ENCODE results near the gene URB1. TPM values are rescaled to one million over a fixed set of nuclear protein-coding genes. Genes with fewer than 3 reads are reported as not detected.

URB1 gene
- polyA plus RNA-seq, 2 donors = 4.6 to 5.5 TPM

DNA sequence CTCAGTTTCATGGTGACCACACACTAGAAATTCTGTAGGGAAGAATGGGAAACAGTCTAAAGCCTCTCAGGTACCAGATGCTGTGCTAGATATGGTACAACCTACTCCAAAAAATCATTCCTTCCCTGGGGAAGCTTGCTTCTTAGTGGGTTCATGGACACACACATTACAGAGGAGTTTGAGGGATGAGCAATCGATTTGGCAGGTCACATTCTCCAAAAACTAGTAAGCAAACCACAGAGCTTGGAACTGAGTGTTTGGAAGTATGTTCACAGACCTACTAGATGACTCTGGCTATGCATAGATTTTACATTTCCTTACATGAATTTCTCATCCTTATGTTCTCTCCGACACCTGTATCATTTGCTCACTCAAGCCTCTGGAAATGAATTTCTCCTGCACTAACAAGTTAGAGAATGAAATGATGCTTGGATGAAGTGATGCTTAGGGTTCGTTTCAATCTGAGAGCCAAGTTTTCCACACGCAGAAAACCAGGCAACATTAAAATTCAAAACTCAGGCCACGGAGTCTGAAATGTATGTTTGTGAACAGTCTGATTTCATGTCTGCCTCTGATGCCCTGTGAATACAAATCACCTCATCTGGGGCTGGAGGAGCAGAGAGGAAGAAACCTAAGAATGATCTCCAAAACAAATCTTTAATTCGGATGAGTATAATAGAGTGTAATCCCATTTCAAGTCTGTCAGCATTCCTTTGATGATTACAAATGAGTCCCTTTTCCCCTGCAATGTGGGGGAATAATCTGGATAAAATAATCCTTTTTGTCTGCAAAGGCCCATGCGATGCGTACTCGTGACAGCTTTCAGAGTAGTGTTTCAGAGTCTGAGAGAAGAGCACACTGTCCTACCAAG, 30.7 kb upstream of the URB1 start:
- no peaks in the 10 kb centered on the region for H3K4me1 ChIP-seq (ENCODE audit: control insufficient read depth in 2 of 2, insufficient read depth in 2 of 2, low read length in 1 of 2)
- H3K9me3 ChIP-seq (ENCODE audit: control insufficient read depth in 2 of 2, insufficient read depth in 1 of 2, low read depth in 1 of 2, low read length in 1 of 2) = no peaks in the 10 kb centered on the region
- H3K4me3 ChIP-seq (ENCODE audit: low read depth in 1 of 2, low read length in 2 of 2) = no peak overlapping the region
- no peaks in the 10 kb centered on the region for H3K36me3 ChIP-seq (ENCODE audit: control insufficient read depth in 2 of 2, insufficient read depth in 2 of 2, low read length in 1 of 2)
- no peaks in the 10 kb centered on the region for H3K27me3 ChIP-seq (ENCODE audit: control insufficient read depth in 1 of 2, insufficient read depth in 2 of 2, low read length in 2 of 2)
- no peak overlapping the region for H3K27ac ChIP-seq (ENCODE audit: low read depth in 2 of 2, low read length in 1 of 2)
- WGBS, 2 donors = 65 to 67% methylated on average over 9 of the region's 9 CpGs

- WGBS, 2 donors = 98 to 99% methylated on average over 2 of the region's 2 CpGs
- no peak overlapping the region for H3K27ac ChIP-seq (ENCODE audit: low read depth in 2 of 2, low read length in 1 of 2)
- H3K4me3 ChIP-seq (ENCODE audit: low read depth in 1 of 2, low read length in 2 of 2) = no peak overlapping the region
Measured at GRCh38 chr21:32422064-32422463, 29.3 kb upstream of the URB1 start.

DNA sequence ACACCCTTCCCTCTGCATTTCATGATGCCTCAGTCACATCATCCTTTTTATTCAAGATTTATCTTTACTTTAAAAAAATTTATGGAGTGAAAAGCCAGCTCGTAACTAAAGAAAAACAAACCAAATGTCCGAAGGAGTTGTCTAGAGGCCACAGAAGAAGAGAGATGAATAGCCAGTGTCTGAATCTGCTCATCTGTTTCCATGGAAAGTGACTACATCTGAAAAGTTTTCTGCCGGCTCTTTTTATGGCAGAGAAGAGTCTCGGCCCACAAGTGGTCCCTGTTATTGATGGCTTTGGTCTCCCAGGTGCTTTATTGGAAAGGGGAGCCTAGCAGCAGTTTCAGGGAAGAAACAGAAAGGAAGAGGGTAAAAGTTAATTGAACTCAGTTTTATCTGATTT, 25.3 kb upstream of the URB1 start:
- Histone ChIP-seq H3K27me3 (ENCODE audit: control insufficient read depth in 1 of 2, insufficient read depth in 2 of 2, low read length in 2 of 2) (no peaks in the 10 kb centered on the region), H3K9me3 (ENCODE audit: control insufficient read depth in 2 of 2, insufficient read depth in 1 of 2, low read depth in 1 of 2, low read length in 1 of 2) (no peaks in the 10 kb centered on the region), H3K4me1 (ENCODE audit: control insufficient read depth in 2 of 2, insufficient read depth in 2 of 2, low read length in 1 of 2) (peaks cover 0 to 4% of the 10 kb centered on the region in 2 donors), H3K27ac (ENCODE audit: low read depth in 2 of 2, low read length in 1 of 2) (peak overlapping the region in 1 of 2 donors; percentile 2), H3K36me3 (ENCODE audit: control insufficient read depth in 2 of 2, insufficient read depth in 2 of 2, low read length in 1 of 2) (no peaks in the 10 kb centered on the region), H3K4me3 (ENCODE audit: low read depth in 1 of 2, low read length in 2 of 2) (no peak overlapping the region)
- WGBS, 2 donors = 63 to 72% methylated on average over 4 of the region's 4 CpGs

More at GRCh38 chr21:32422064-32422463, 29.3 kb upstream of the URB1 start:
- peaks cover 0 to 2% of the 10 kb centered on the region in 2 donors for H3K4me1 ChIP-seq (ENCODE audit: control insufficient read depth in 2 of 2, insufficient read depth in 2 of 2, low read length in 1 of 2)
- no peaks in the 10 kb centered on the region for H3K9me3 ChIP-seq (ENCODE audit: control insufficient read depth in 2 of 2, insufficient read depth in 1 of 2, low read depth in 1 of 2, low read length in 1 of 2)
- no peaks in the 10 kb centered on the region for H3K27me3 ChIP-seq (ENCODE audit: control insufficient read depth in 1 of 2, insufficient read depth in 2 of 2, low read length in 2 of 2)
- no peaks in the 10 kb centered on the region for H3K36me3 ChIP-seq (ENCODE audit: control insufficient read depth in 2 of 2, insufficient read depth in 2 of 2, low read length in 1 of 2)

- peak overlapping the region; percentile 11 to 50 for H3K27ac ChIP-seq (ENCODE audit: low read depth in 2 of 2, low read length in 1 of 2)
- peak overlapping the region in 1 of 2 donors; percentile 13 for H3K4me3 ChIP-seq (ENCODE audit: low read depth in 1 of 2, low read length in 2 of 2)
- no peaks in the 10 kb centered on the region for H3K9me3 ChIP-seq (ENCODE audit: control insufficient read depth in 2 of 2, insufficient read depth in 1 of 2, low read depth in 1 of 2, low read length in 1 of 2)
- WGBS, 2 donors = 40 to 59% methylated on average over 11 of the region's 11 CpGs
- H3K36me3 ChIP-seq (ENCODE audit: control insufficient read depth in 2 of 2, insufficient read depth in 2 of 2, low read length in 1 of 2) = no peaks in the 10 kb centered on the region
- no peaks in the 10 kb centered on the region for H3K27me3 ChIP-seq (ENCODE audit: control insufficient read depth in 1 of 2, insufficient read depth in 2 of 2, low read length in 2 of 2)
- peaks cover 0 to 4% of the 10 kb centered on the region in 2 donors for H3K4me1 ChIP-seq (ENCODE audit: control insufficient read depth in 2 of 2, insufficient read depth in 2 of 2, low read length in 1 of 2)
Measured at GRCh38 chr21:32415451-32416398, 22.9 kb upstream of the URB1 start.

DNA sequence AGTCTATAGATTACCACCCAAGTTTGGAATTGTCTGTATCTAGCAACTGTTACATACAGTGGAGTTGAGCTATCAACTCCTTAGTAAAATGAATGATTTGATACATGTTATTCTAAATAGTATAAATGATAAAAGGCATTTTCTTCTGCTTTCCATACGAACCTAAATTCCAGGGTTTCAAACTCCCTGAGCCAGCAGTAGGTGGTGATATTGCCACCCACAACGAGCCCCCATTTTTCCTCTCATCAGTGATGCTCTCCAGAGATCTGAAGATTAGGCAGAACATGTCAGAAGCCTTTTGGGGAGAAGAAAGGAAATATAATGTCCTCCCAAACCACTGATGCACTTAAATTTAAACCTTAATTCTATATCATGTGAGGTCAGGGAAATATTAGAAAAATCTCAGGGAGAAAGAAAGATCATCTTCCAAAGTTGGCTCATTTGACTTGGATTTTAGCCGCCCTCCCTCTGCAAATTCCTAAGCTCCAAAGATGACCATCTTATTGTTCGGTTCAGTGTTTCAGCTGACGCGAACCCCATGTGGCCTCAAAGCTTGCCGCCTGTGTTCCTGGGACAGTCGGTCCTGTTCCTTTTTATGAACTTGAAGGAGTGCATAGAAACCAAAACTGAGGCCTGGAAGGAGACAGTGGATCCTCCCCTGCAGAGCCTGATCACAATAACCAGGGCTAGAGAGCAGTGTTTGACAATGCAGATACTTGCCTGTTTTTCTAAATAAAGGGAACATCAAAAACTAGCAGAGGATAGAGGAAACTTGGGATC, 22.0 kb upstream of the URB1 start:
- peak overlapping the region in 1 of 2 donors; percentile 64 for H3K4me3 ChIP-seq (ENCODE audit: low read depth in 1 of 2, low read length in 2 of 2)
- no peaks in the 10 kb centered on the region for H3K27me3 ChIP-seq (ENCODE audit: control insufficient read depth in 1 of 2, insufficient read depth in 2 of 2, low read length in 2 of 2)
- no peaks in the 10 kb centered on the region for H3K36me3 ChIP-seq (ENCODE audit: control insufficient read depth in 2 of 2, insufficient read depth in 2 of 2, low read length in 1 of 2)
- WGBS, 2 donors = 37 to 52% methylated on average over 8 of the region's 8 CpGs
- H3K9me3 ChIP-seq (ENCODE audit: control insufficient read depth in 2 of 2, insufficient read depth in 1 of 2, low read depth in 1 of 2, low read length in 1 of 2) = no peaks in the 10 kb centered on the region
- peaks cover 0 to 4% of the 10 kb centered on the region in 2 donors for H3K4me1 ChIP-seq (ENCODE audit: control insufficient read depth in 2 of 2, insufficient read depth in 2 of 2, low read length in 1 of 2)
- H3K27ac ChIP-seq (ENCODE audit: low read depth in 2 of 2, low read length in 1 of 2) = peak overlapping the region; percentile 11 to 63

GRCh38 chr21:32413697-32414578, 21.1 kb upstream of the URB1 start:
- H3K4me3 ChIP-seq (ENCODE audit: low read depth in 1 of 2, low read length in 2 of 2) = peak overlapping the region; percentile 64 to 76
- H3K9me3 ChIP-seq (ENCODE audit: control insufficient read depth in 2 of 2, insufficient read depth in 1 of 2, low read depth in 1 of 2, low read length in 1 of 2) = no peaks in the 10 kb centered on the region
- 31 to 48% methylated on average over 7 of the region's 7 CpGs for WGBS, 2 donors
- no peaks in the 10 kb centered on the region for H3K27me3 ChIP-seq (ENCODE audit: control insufficient read depth in 1 of 2, insufficient read depth in 2 of 2, low read length in 2 of 2)
- peaks cover 0 to 4% of the 10 kb centered on the region in 2 donors for H3K4me1 ChIP-seq (ENCODE audit: control insufficient read depth in 2 of 2, insufficient read depth in 2 of 2, low read length in 1 of 2)
- no peaks in the 10 kb centered on the region for H3K36me3 ChIP-seq (ENCODE audit: control insufficient read depth in 2 of 2, insufficient read depth in 2 of 2, low read length in 1 of 2)
- peak overlapping the region; percentile 98 to 99 for H3K27ac ChIP-seq (ENCODE audit: low read depth in 2 of 2, low read length in 1 of 2)

DNA sequence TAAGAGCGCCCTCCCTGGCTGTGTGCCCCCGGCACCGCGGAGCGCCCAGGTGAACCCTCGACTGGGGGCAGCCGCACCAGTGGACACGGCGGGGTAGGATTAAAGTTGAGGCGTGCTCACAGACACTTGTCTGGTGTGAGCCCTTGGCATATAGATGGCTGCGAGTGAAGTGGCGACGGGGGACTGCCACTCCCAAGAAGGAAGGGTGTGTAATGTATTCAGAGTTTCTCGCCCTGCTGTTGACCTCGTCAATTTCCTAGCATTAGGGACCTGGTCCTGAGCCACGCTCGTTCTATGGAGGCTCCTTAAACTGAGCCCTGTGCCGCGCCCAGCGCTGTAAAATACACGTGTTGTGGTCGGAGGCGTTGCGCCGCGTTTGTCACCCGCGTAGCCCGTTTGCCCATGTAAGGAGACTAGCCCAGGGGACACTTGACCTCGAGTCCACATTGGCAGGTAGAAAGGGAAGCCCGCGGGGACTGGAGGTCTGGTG, 20.2 kb upstream of the URB1 start:
- Histone ChIP-seq H3K27me3 (ENCODE audit: control insufficient read depth in 1 of 2, insufficient read depth in 2 of 2, low read length in 2 of 2) (no peaks in the 10 kb centered on the region), H3K9me3 (ENCODE audit: control insufficient read depth in 2 of 2, insufficient read depth in 1 of 2, low read depth in 1 of 2, low read length in 1 of 2) (no peaks in the 10 kb centered on the region), H3K27ac (ENCODE audit: low read depth in 2 of 2, low read length in 1 of 2) (peak overlapping the region; percentile 98 to 99), H3K36me3 (ENCODE audit: control insufficient read depth in 2 of 2, insufficient read depth in 2 of 2, low read length in 1 of 2) (no peaks in the 10 kb centered on the region), H3K4me1 (ENCODE audit: control insufficient read depth in 2 of 2, insufficient read depth in 2 of 2, low read length in 1 of 2) (peaks cover 0 to 4% of the 10 kb centered on the region in 2 donors), H3K4me3 (ENCODE audit: low read depth in 1 of 2, low read length in 2 of 2) (peak overlapping the region; percentile 64 to 76)
- WGBS, 2 donors = 9 to 16% methylated on average over 32 of the region's 32 CpGs

DNA sequence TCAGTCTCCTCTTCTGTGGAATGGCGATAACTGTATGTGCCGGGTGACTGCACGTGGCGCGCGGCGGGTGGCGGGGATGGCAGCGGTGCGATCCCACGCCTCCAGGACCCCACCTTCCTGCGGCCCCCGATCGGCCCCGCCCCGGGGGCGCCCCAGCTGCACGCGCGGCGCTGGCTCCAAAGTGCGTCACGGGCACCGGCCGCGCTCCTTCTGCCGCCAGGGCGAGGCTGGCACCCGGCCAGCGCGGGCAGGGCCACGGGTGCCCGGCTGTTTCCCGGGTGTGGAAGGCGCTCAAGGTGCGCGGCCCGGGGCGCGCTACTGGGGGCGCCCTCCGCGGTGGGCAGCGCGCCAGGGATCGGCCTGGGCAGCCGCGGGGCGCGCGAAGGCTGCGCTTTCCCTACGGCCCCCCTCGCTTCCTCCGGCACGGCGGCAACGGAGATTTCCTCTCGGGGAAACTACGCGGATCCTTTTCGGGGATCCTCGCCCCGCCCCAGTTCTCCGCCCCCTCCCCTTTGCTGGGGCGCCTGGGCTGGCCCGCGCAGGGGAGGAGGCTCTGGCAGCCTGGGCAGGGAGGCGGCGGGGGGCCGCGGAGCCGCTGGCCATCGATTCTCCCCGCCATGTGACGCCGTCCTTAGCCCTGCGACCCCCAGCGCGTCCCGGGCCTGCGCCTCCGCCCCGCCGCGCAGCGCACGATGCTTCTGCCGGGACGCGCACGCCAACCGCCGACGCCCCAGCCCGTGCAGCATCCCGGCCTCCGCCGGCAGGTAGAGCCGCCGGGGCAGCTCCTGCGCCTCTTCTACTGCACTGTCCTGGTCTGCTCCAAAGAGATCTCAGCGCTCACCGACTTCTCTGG, 19.6 kb upstream of the URB1 start, which contains the start of gene EVA1C:
Gene EVA1C, plus strand, starts transcription at position 545 of the 853 bp plus-strand sequence. Its CDS starts 148 bp downstream, at position 693.
- Histone ChIP-seq H3K27ac (ENCODE audit: low read depth in 2 of 2, low read length in 1 of 2) (peak within 1 kb of the TSS; percentile 98 to 99), H3K9me3 (ENCODE audit: control insufficient read depth in 2 of 2, insufficient read depth in 1 of 2, low read depth in 1 of 2, low read length in 1 of 2) (no peaks in the 10 kb centered on the region), H3K36me3 (ENCODE audit: control insufficient read depth in 2 of 2, insufficient read depth in 2 of 2, low read length in 1 of 2) (no peaks in the 10 kb centered on the region), H3K4me3 (ENCODE audit: low read depth in 1 of 2, low read length in 2 of 2) (peak within 1 kb of the TSS; percentile 64 to 76), H3K4me1 (ENCODE audit: control insufficient read depth in 2 of 2, insufficient read depth in 2 of 2, low read length in 1 of 2) (peaks cover 0 to 2% of the 10 kb centered on the region in 2 donors), H3K27me3 (ENCODE audit: control insufficient read depth in 1 of 2, insufficient read depth in 2 of 2, low read length in 2 of 2) (no peaks in the 10 kb centered on the region)
- 0 to 1% methylated on average over 62 to 104 of the region's 104 CpGs for WGBS, 2 donors
